Measurements from ENCODE around the gene IFIT2.
"Not testable (repeated sequence)": the region's sequence is repeated elsewhere in the genome, so short reads cannot be mapped to it uniquely, and the experiment has no call there.

Gene IFIT2

GRCh38 chr10:89281606-89282395, 20.0 kb upstream of the IFIT2 start:
- DNase-seq, result no peak

GRCh38 chr10:89283025-89283935, 18.6 kb upstream of the IFIT2 start:
- no peak for DNase-seq

- DNase-seq, result no peak
Observed at GRCh38 chr10:89283936-89284475, 17.8 kb upstream of the IFIT2 start.

GRCh38 chr10:89284711-89285110, 17.1 kb upstream of the IFIT2 start:
- DNase-seq, result not testable (repeated sequence)

- DNase-seq, result not testable (repeated sequence)
Observed at GRCh38 chr10:89285303-89285702, 16.5 kb upstream of the IFIT2 start.

- no peak for DNase-seq
Observed at GRCh38 chr10:89294721-89295239, 7.1 kb upstream of the IFIT2 start.

- DNase-seq, result no peak
Observed at GRCh38 chr10:89295597-89295996, 6.2 kb upstream of the IFIT2 start.

GRCh38 chr10:89296220-89296648, 5.6 kb upstream of the IFIT2 start:
- DNase-seq, result no peak

GRCh38 chr10:89297356-89297755, 4.5 kb upstream of the IFIT2 start:
- DNase-seq, result no peak

- no peak for DNase-seq
Observed at GRCh38 chr10:89297791-89298190, 4.1 kb upstream of the IFIT2 start.

- DNase-seq, result no peak
Observed at GRCh38 chr10:89299031-89299430, 2.8 kb upstream of the IFIT2 start.

GRCh38 chr10:89301232-89301631, 614 bp upstream of the IFIT2 start:
- DNase-seq, result no peak

GRCh38 chr10:89302625-89303024, 779 bp downstream of the IFIT2 start:
- no peak for DNase-seq

- no peak for DNase-seq
Observed at GRCh38 chr10:89303161-89303560, 1.3 kb downstream of the IFIT2 start.

- DNase-seq, result no peak
Observed at GRCh38 chr10:89304026-89304425, 2.2 kb downstream of the IFIT2 start.

- no peak for DNase-seq
Observed at GRCh38 chr10:89304446-89304845, 2.6 kb downstream of the IFIT2 start.

- DNase-seq, result no peak
Observed at GRCh38 chr10:89304925-89305324, 3.1 kb downstream of the IFIT2 start.

- DNase-seq, result no peak
Observed at GRCh38 chr10:89305766-89306433, 4.1 kb downstream of the IFIT2 start.

- no peak for DNase-seq
Observed at GRCh38 chr10:89306434-89307268, 4.8 kb downstream of the IFIT2 start.

- no peak for DNase-seq
Observed at GRCh38 chr10:89307269-89307577, 5.4 kb downstream of the IFIT2 start.

GRCh38 chr10:89308266-89308665, 6.4 kb downstream of the IFIT2 start:
- DNase-seq, result no peak

GRCh38 chr10:89308736-89309135, 6.9 kb downstream of the IFIT2 start:
- no peak for DNase-seq

Measured in activated CD8-positive, alpha-beta memory T cell treated with anti-CD3 and anti-CD28 coated beads for 24 hours (primary cell).